HCT116 (cell line): Measurements from ENCODE around the gene PDSS2. TPM values are rescaled to one million over a fixed set of nuclear protein-coding genes. Genes with fewer than 3 reads are reported as not detected.

Experiments
- ATAC-seq: fragments of 200-7000 bp; cut with Tn5 transposase; 2 replicates; pipeline ENCODE4 v1.9.1; 2020; ENCODE audit warnings: mild to moderate bottlenecking, moderate library complexity
- BruUV-seq: library from RNA; stranded (reverse); fragments of 400-500 nt; replicated peaks from 2 replicates; lab custom pipeline; 2021; lab: Mats Ljungman, UMichigan
- CTCF ChIA-PET: fragments of 300-600 bp; sonication (Branson Sonifier 250); formaldehyde crosslinking; loops from one replicate; lab custom pipeline; 2021; ENCODE audit warnings: antibody characterized with exemption; lab: Charles Lee
- POLR2A ChIA-PET: fragments of 300-600, 350-600 bp; sonication (Branson Sonifier 250); formaldehyde crosslinking; loops from one replicate; lab custom pipeline; 2021; ENCODE audit warnings: antibody characterized with exemption; lab: Charles Lee
- RAD21 ChIA-PET, 2 experiments: fragments of 300-600 bp; sonication (Branson Sonifier 250); formaldehyde crosslinking; loops; one replicate each; lab custom pipeline; 2023; ENCODE audit warnings: low total read pairs in 2 of 2; ENCODE audit not compliant: uncharacterized antibody in 2 of 2, unreplicated experiment in 2 of 2, low non-redundant PET in 1 of 2; lab: Charles Lee
- DNase-seq: peaks from one replicate; pipeline ENCODE4 v3.0.0-alpha.2; 2010; ENCODE audit warnings: low read depth, low spot score
- H2AFZ ChIP-seq: fragments of 200-600 bp; shearing (Covaris generic), sonication (generic); 2 replicates; pipeline ENCODE4 v1.6.1; 2017; ENCODE audit warnings: low read depth, mixed run types, mixed read lengths, antibody characterized with exemption, low read length; ENCODE audit not compliant: poor library complexity, severe bottlenecking
- H3K27ac ChIP-seq: 2 replicates; pipeline ENCODE4 v1.5.1; 2012; ENCODE audit warnings: low read depth, low read length
- H3K27me3 ChIP-seq: fragments of 200-600 bp; sonication (generic); 2 replicates; pipeline ENCODE4 v1.6.1; 2016; ENCODE audit warnings: mixed run types, low read length, mixed read lengths; ENCODE audit not compliant: insufficient read depth
- H3K36me3 ChIP-seq, 2 experiments: fragments of 200-500 bp in 1 of 2; fragments of 200-600 bp in 1 of 2; sonication (Bioruptor generic) in 1 of 2; sonication (generic) in 1 of 2; 2 replicates each; pipeline versions ENCODE4 v1.5.1 to v1.6.1; 2014 to 2016; ENCODE audit warnings: low read length in 2 of 2, inconsistent platforms in 1 of 2, mixed read lengths in 1 of 2, mixed run types in 1 of 2; ENCODE audit not compliant: insufficient read depth in 2 of 2, control insufficient read depth in 1 of 2
- H3K4me1 ChIP-seq, 2 experiments: fragments of 200-600 bp in 1 of 2; sonication (generic) in 1 of 2; 2 replicates each; pipeline versions ENCODE4 v1.5.1 to v1.6.1; 2012 to 2017; ENCODE audit warnings: low read length in 2 of 2, inconsistent platforms in 1 of 2, mild to moderate bottlenecking in 1 of 2, mixed read lengths in 1 of 2, mixed run types in 1 of 2, moderate library complexity in 1 of 2; ENCODE audit not compliant: insufficient read depth in 2 of 2, control insufficient read depth in 1 of 2
- H3K4me2 ChIP-seq: fragments of 200-600 bp; sonication (generic); 2 replicates; pipeline ENCODE4 v1.6.1; 2017; ENCODE audit warnings: mixed run types, low read length, mixed read lengths
- H3K4me3 ChIP-seq, 2 experiments: fragments of 200-600 bp in 1 of 2; sonication (generic) in 1 of 2; replicated peaks in 1 of 2; 2 replicates each; pipeline ENCODE4 v1.5.1; 2011 to 2016; ENCODE audit warnings: low read length in 2 of 2, control low read depth in 1 of 2, low read depth in 1 of 2, mild to moderate bottlenecking in 1 of 2, mixed read lengths in 1 of 2, mixed run types in 1 of 2
- H3K79me2 ChIP-seq: fragments of 200-600 bp; sonication (generic); 2 replicates; pipeline ENCODE4 v1.6.1; 2017; ENCODE audit warnings: mild to moderate bottlenecking, mixed run types, low read length, moderate library complexity, mixed read lengths; ENCODE audit not compliant: insufficient read depth
- H3K9ac ChIP-seq: fragments of 200-600 bp; sonication (generic); 2 replicates; pipeline ENCODE4 v1.6.1; 2016; ENCODE audit warnings: low read length, mixed read lengths
- H3K9me2 ChIP-seq: fragments of 200-600 bp; sonication (generic), shearing (Covaris generic); 2 replicates; pipeline ENCODE4 v1.6.1; 2017; ENCODE audit warnings: mixed run types, mild to moderate bottlenecking, moderate library complexity; ENCODE audit not compliant: insufficient read depth
- H3K9me3 ChIP-seq, 2 experiments: fragments of 200-500 bp in 1 of 2; fragments of 200-600 bp in 1 of 2; sonication (Bioruptor generic) in 1 of 2; sonication (generic) in 1 of 2; 2 replicates each; pipeline ENCODE4 v1.6.1; 2014 to 2017; ENCODE audit warnings: low read length in 2 of 2, mixed read lengths in 2 of 2, inconsistent platforms in 1 of 2, low read depth in 1 of 2, mild to moderate bottlenecking in 1 of 2, mixed run types in 1 of 2, moderate library complexity in 1 of 2; ENCODE audit not compliant: control insufficient read depth in 1 of 2, insufficient read depth in 1 of 2
- H4K20me1 ChIP-seq: fragments of 200-600 bp; sonication (generic), shearing (Covaris generic); 2 replicates; pipeline ENCODE4 v1.6.1; 2017; ENCODE audit warnings: mixed run types, mild to moderate bottlenecking, moderate library complexity; ENCODE audit not compliant: insufficient read depth
- CEBPB ChIP-seq: IDR thresholded peaks from 2 replicates; pipeline ENCODE4 v1.6.1; 2012; ENCODE audit warnings: low read depth
- ELF1 ChIP-seq: IDR thresholded peaks from 2 replicates; pipeline ENCODE4 v1.6.1; 2012; ENCODE audit warnings: low read depth, borderline replicate concordance
- EZH2 ChIP-seq: fragments of 200-600 bp; sonication (generic); IDR thresholded peaks from 2 replicates; pipeline ENCODE4 v1.6.1; 2017; ENCODE audit warnings: antibody characterized with exemption, mixed run types
- FOSL1 ChIP-seq: IDR thresholded peaks from 2 replicates; pipeline ENCODE4 v1.6.1; 2012; ENCODE audit warnings: low read depth
- POLR2AphosphoS5 ChIP-seq: IDR thresholded peaks from 2 replicates; pipeline ENCODE4 v1.6.1; 2011; ENCODE audit warnings: mild to moderate bottlenecking, low read depth, low read length, moderate library complexity
- REST ChIP-seq: IDR thresholded peaks from 2 replicates; pipeline ENCODE4 v1.6.1; 2012; ENCODE audit warnings: low read depth
- SIN3A ChIP-seq: IDR thresholded peaks from 2 replicates; pipeline ENCODE4 v1.6.1; 2012; ENCODE audit warnings: low read depth
- SP1 ChIP-seq: IDR thresholded peaks from 2 replicates; pipeline ENCODE4 v1.6.1; 2012; ENCODE audit warnings: low read depth
- TCF7L2 ChIP-seq: IDR thresholded peaks from 2 replicates; pipeline ENCODE4 v1.7.0; 2011; ENCODE audit warnings: borderline replicate concordance, inconsistent platforms; ENCODE audit not compliant: insufficient read depth, insufficient read length; ENCODE audit errors: extremely low read depth
- YY1 ChIP-seq: IDR thresholded peaks from 2 replicates; pipeline ENCODE4 v1.6.1; 2011; ENCODE audit warnings: low read length, low read depth, moderate library complexity, mild to moderate bottlenecking; ENCODE audit not compliant: insufficient replicate concordance; ENCODE audit errors: extremely low read depth
- ZFX ChIP-seq: fragments of 450-650 bp; IDR thresholded peaks from 2 replicates; pipeline ENCODE4 v1.6.1; 2017
- ZNF274 ChIP-seq: fragments of 200-500 bp; sonication (Bioruptor generic); IDR thresholded peaks from 2 replicates; pipeline ENCODE4 v1.6.1; 2014; ENCODE audit warnings: mild to moderate bottlenecking, low read depth, low read length, inconsistent platforms
- intact Hi-C: fragments of 100-400 bp; cut with micrococcal nuclease; formaldehyde crosslinking; loops from 2 replicates; pipeline ENCODE4 v1.10.0; 2022
- total RNA-seq: library from RNA; stranded (reverse); gene quantifications from one replicate; pipeline ENCODE4 v1.2.1, GENCODE V29; 2021; ENCODE audit not compliant: unreplicated experiment
- TF ChIP-seq, protein P1 (sequence below), 3 experiments: fragments of 200-600 bp in 1 of 3; sonication (generic) in 1 of 3; IDR thresholded peaks in 2 of 3; conservative IDR thresholded peaks in 1 of 3; 2 replicates each; pipeline ENCODE4 v1.5.1; 2012 to 2017; ENCODE audit warnings: low read depth in 2 of 3, low read length in 2 of 3, antibody characterized with exemption in 1 of 3, borderline replicate concordance in 1 of 3, control low read depth in 1 of 3, mild to moderate bottlenecking in 1 of 3, mixed read lengths in 1 of 3, mixed run types in 1 of 3, moderate library complexity in 1 of 3; ENCODE audit not compliant: insufficient read depth in 1 of 3
- TF ChIP-seq, protein P2 (sequence below): IDR thresholded peaks from 2 replicates; pipeline ENCODE4 v1.6.1; 2011; ENCODE audit warnings: mild to moderate bottlenecking, low read length, moderate library complexity; ENCODE audit not compliant: insufficient replicate concordance; ENCODE audit errors: extremely low read depth

Gene PDSS2
- total RNA-seq, 1 experiment from 2014 or later, result 12.2 TPM

DNA sequence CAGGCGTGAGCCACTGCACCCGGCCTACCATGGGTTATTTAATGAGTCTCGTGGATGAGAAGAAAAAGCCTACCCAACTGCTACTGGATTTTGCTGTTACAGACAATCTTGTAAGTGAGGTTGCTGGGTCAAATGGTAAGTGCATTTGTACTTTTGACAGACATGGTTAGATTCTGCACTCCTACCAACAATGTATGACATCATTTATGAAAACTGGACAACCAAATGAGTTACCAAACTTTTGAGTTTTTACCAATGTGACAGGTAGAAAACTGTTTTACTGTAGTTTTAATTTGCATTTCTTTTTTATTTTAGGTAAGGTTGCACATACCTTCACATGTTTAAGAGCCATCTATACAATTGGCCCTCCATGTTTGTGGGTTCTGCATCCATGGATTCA is 48.2 kb downstream of the PDSS2 start:
- H3K9me2 ChIP-seq, result no peaks in the 10 kb centered on the region
- H2AFZ ChIP-seq, result no peak overlapping the region
- 0 out of 2 replicates have a peak, but pooled peaks cover 4% of the 10 kb centered on the region for H3K79me2 ChIP-seq
- no peak for DNase-seq
- RAD21 ChIA-PET, result no interaction called here
- H4K20me1 ChIP-seq, result no peaks in the 10 kb centered on the region
- H3K27ac ChIP-seq, result no peak overlapping the region
- no peaks in the 10 kb centered on the region for H3K27me3 ChIP-seq
- no TSS peak for BruUV-seq
- TF ChIP-seq SIN3A (no peak), ELF1 (no peak), ZNF274 (no peak), YY1 (no peak), ZFX (no peak), POLR2AphosphoS5 (no peak), REST (no peak), FOSL1 (no peak), SP1 (no peak), CEBPB (no peak), EZH2 (no peak), TCF7L2 (no peak)
- TF ChIP-seq, protein P1, sequence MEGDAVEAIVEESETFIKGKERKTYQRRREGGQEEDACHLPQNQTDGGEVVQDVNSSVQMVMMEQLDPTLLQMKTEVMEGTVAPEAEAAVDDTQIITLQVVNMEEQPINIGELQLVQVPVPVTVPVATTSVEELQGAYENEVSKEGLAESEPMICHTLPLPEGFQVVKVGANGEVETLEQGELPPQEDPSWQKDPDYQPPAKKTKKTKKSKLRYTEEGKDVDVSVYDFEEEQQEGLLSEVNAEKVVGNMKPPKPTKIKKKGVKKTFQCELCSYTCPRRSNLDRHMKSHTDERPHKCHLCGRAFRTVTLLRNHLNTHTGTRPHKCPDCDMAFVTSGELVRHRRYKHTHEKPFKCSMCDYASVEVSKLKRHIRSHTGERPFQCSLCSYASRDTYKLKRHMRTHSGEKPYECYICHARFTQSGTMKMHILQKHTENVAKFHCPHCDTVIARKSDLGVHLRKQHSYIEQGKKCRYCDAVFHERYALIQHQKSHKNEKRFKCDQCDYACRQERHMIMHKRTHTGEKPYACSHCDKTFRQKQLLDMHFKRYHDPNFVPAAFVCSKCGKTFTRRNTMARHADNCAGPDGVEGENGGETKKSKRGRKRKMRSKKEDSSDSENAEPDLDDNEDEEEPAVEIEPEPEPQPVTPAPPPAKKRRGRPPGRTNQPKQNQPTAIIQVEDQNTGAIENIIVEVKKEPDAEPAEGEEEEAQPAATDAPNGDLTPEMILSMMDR (IDR thresholded peaks at IDR 0.05 in 2 of 3, conservative IDR thresholded peaks at IDR 0.05 in 1 of 3; ENCODE audit: borderline replicate concordance in 1 of 3, insufficient read depth in 1 of 3, low read depth in 2 of 3, low read length in 2 of 3), result no peak
- TF ChIP-seq, protein P2, sequence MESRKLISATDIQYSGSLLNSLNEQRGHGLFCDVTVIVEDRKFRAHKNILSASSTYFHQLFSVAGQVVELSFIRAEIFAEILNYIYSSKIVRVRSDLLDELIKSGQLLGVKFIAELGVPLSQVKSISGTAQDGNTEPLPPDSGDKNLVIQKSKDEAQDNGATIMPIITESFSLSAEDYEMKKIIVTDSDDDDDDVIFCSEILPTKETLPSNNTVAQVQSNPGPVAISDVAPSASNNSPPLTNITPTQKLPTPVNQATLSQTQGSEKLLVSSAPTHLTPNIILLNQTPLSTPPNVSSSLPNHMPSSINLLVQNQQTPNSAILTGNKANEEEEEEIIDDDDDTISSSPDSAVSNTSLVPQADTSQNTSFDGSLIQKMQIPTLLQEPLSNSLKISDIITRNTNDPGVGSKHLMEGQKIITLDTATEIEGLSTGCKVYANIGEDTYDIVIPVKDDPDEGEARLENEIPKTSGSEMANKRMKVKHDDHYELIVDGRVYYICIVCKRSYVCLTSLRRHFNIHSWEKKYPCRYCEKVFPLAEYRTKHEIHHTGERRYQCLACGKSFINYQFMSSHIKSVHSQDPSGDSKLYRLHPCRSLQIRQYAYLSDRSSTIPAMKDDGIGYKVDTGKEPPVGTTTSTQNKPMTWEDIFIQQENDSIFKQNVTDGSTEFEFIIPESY, result no peak
- TF ChIP-seq, all 23 proteins: peak for 0
- ChIA-PET POLR2A (no interaction called here), CTCF (no interaction called here)
- no peaks in the 10 kb centered on the region for H3K4me1 ChIP-seq
- H3K36me3 ChIP-seq, result no peaks in the 10 kb centered on the region
- H3K9ac ChIP-seq, result no peak overlapping the region
- H3K9me3 ChIP-seq, result no peaks in the 10 kb centered on the region
- H3K4me3 ChIP-seq, result no peak overlapping the region
- no peak for ATAC-seq
- intact Hi-C loops, result no loop called here
- no peak overlapping the region for H3K4me2 ChIP-seq
